ENCODE data around the gene CASZ1. TPM values are rescaled to one million over a fixed set of nuclear protein-coding genes. Genes with fewer than 3 reads are reported as not detected.

The CASZ1 gene
- total RNA-seq, 1 experiment from 2014 or later = 27.8 TPM

DNA sequence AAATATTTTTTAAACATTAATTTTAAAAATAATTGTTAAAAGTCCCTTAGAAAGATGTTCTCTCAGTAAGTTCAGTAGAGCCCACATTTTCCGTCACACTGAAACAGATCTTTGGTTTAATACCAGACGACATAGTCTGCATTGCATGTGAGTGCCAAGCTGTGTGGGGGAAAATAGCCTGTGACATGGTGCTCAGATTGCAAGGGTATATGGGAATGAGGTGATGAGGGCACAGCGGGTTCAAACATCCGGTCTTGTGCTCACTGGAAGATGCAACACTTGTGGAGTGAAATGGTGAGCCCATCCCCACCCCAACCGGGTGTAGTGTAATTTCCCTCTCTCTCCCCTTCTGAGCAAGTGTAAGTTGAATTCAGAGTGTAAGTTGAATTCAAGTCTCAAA, 207.4 kb downstream of the CASZ1 start:
- no peak overlapping the region for H3K4me3 ChIP-seq (ENCODE audit: low read depth in 2 of 2, low read length in 2 of 2)
- ATAC-seq (no peak), DNase-seq (ENCODE audit: low read depth, low spot score) (no peak)
- peaks cover 6% of the 10 kb centered on the region; the same call in 1 of the 2 replicates for H3K9me3 ChIP-seq (ENCODE audit: control insufficient read depth, insufficient read depth, low read depth, low read length)
- TF ChIP-seq SIN3A (IDR thresholded peaks at IDR 0.05; ENCODE audit: borderline replicate concordance, insufficient read depth, low read depth, low read length) = no peak
- TF ChIP-seq, protein P1, sequence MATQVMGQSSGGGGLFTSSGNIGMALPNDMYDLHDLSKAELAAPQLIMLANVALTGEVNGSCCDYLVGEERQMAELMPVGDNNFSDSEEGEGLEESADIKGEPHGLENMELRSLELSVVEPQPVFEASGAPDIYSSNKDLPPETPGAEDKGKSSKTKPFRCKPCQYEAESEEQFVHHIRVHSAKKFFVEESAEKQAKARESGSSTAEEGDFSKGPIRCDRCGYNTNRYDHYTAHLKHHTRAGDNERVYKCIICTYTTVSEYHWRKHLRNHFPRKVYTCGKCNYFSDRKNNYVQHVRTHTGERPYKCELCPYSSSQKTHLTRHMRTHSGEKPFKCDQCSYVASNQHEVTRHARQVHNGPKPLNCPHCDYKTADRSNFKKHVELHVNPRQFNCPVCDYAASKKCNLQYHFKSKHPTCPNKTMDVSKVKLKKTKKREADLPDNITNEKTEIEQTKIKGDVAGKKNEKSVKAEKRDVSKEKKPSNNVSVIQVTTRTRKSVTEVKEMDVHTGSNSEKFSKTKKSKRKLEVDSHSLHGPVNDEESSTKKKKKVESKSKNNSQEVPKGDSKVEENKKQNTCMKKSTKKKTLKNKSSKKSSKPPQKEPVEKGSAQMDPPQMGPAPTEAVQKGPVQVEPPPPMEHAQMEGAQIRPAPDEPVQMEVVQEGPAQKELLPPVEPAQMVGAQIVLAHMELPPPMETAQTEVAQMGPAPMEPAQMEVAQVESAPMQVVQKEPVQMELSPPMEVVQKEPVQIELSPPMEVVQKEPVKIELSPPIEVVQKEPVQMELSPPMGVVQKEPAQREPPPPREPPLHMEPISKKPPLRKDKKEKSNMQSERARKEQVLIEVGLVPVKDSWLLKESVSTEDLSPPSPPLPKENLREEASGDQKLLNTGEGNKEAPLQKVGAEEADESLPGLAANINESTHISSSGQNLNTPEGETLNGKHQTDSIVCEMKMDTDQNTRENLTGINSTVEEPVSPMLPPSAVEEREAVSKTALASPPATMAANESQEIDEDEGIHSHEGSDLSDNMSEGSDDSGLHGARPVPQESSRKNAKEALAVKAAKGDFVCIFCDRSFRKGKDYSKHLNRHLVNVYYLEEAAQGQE (IDR thresholded peaks at IDR 0.05; ENCODE audit: insufficient read depth in 1 of 2, low read depth in 2 of 2, low read length in 1 of 2) = no peak
- no peak for TF ChIP-seq TCF7L2 (IDR thresholded peaks at IDR 0.05; ENCODE audit: low read depth, low read length)
- no peak for TF ChIP-seq POLR2AphosphoS5 (IDR thresholded peaks at IDR 0.05; ENCODE audit: low read depth, low read length)
- TF ChIP-seq, protein P2, sequence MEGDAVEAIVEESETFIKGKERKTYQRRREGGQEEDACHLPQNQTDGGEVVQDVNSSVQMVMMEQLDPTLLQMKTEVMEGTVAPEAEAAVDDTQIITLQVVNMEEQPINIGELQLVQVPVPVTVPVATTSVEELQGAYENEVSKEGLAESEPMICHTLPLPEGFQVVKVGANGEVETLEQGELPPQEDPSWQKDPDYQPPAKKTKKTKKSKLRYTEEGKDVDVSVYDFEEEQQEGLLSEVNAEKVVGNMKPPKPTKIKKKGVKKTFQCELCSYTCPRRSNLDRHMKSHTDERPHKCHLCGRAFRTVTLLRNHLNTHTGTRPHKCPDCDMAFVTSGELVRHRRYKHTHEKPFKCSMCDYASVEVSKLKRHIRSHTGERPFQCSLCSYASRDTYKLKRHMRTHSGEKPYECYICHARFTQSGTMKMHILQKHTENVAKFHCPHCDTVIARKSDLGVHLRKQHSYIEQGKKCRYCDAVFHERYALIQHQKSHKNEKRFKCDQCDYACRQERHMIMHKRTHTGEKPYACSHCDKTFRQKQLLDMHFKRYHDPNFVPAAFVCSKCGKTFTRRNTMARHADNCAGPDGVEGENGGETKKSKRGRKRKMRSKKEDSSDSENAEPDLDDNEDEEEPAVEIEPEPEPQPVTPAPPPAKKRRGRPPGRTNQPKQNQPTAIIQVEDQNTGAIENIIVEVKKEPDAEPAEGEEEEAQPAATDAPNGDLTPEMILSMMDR (IDR thresholded peaks at IDR 0.05) = no peak
- H3K27ac ChIP-seq (ENCODE audit: low read length) = no peak overlapping the region
- H3K27me3 ChIP-seq (ENCODE audit: control insufficient read depth, insufficient read depth, low read length) = no peaks in the 10 kb centered on the region
- intact Hi-C loops (cut with micrococcal nuclease; ENCODE audit: unreplicated experiment) (no loop called here), in situ Hi-C loops (cut with HindIII; ENCODE audit: low pct_unique_long_range_greater_than_20kb, low sequenced_read_pairs) (no loop called here)
- no peaks in the 10 kb centered on the region for H3K36me3 ChIP-seq (ENCODE audit: control insufficient read depth, insufficient read depth, low read length)
- BruUV-seq (replicated peaks) = no TSS peak
- H3K4me1 ChIP-seq (ENCODE audit: control insufficient read depth, insufficient read depth, low read length) = no peaks in the 10 kb centered on the region
- ChIA-PET CTCF (no interaction called here), POLR2A (no interaction called here)

DNA sequence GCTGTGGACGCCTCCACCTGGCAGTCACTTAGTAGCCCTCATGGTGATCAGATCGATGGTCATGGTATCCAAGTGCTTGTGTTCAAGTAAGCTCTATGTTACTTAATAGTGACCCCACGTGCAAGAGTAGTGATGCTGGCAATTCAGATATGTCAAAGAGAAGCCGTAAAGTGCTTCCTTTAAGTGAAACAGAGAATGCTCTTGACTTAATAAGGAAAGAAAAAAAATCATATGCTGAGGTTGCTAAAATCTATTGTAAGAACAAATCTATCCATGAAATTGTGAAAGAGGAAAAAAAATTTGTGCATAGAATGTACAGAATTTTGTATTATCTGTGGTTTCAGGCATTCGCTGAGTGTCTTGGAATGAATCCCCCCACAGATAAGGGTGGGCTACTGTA, 207.8 kb downstream of the CASZ1 start:
- peaks cover 6% of the 10 kb centered on the region; the same call in 1 of the 2 replicates for H3K9me3 ChIP-seq (ENCODE audit: control insufficient read depth, insufficient read depth, low read depth, low read length)
- H3K4me3 ChIP-seq (ENCODE audit: low read depth in 2 of 2, low read length in 2 of 2) = no peak overlapping the region
- no peak overlapping the region for H3K27ac ChIP-seq (ENCODE audit: low read length)
- ChIA-PET POLR2A (no interaction called here), CTCF (no interaction called here)
- H3K27me3 ChIP-seq (ENCODE audit: control insufficient read depth, insufficient read depth, low read length) = no peaks in the 10 kb centered on the region
- DNase-seq (ENCODE audit: low read depth, low spot score) = no peak
- in situ Hi-C loops (cut with HindIII; ENCODE audit: low pct_unique_long_range_greater_than_20kb, low sequenced_read_pairs) (no loop called here), intact Hi-C loops (cut with micrococcal nuclease; ENCODE audit: unreplicated experiment) (no loop called here)
- TF ChIP-seq, protein P1 (IDR thresholded peaks at IDR 0.05; ENCODE audit: insufficient read depth in 1 of 2, low read depth in 2 of 2, low read length in 1 of 2) = no peak
- TF ChIP-seq SIN3A (IDR thresholded peaks at IDR 0.05; ENCODE audit: borderline replicate concordance, insufficient read depth, low read depth, low read length) (no peak), TCF7L2 (IDR thresholded peaks at IDR 0.05; ENCODE audit: low read depth, low read length) (no peak), POLR2AphosphoS5 (IDR thresholded peaks at IDR 0.05; ENCODE audit: low read depth, low read length) (no peak)
- TF ChIP-seq, protein P2 (IDR thresholded peaks at IDR 0.05) = no peak
- H3K36me3 ChIP-seq (ENCODE audit: control insufficient read depth, insufficient read depth, low read length) = no peaks in the 10 kb centered on the region
- ATAC-seq = no peak
- H3K4me1 ChIP-seq (ENCODE audit: control insufficient read depth, insufficient read depth, low read length) = no peaks in the 10 kb centered on the region
- BruUV-seq (replicated peaks) = no TSS peak

Other genes with a start within 250 kb of the CASZ1 start
- gene TARDBP, start 216.0 kb upstream of the CASZ1 start, total RNA-seq (2021; ENCODE audit: unreplicated experiment) = 196 TPM

All from Panc1 (cell line).